HG03571 (cell line): Measurements from ENCODE around the gene LCN6.
"Not testable (repeated sequence)": the region's sequence is repeated elsewhere in the genome, so short reads cannot be mapped to it uniquely, and the experiment has no call there.

Experiments used
- ATAC-seq: cut with Tn5 transposase; IDR thresholded peaks from one replicate; pipeline ENCODE4 v1.9.1; 2021; ENCODE audit not compliant: unreplicated experiment

Gene LCN6

GRCh38 chr9:136784249-136784996 lies 36.1 kb upstream of the LCN6 start:
- ATAC-seq, result no peak

DNA sequence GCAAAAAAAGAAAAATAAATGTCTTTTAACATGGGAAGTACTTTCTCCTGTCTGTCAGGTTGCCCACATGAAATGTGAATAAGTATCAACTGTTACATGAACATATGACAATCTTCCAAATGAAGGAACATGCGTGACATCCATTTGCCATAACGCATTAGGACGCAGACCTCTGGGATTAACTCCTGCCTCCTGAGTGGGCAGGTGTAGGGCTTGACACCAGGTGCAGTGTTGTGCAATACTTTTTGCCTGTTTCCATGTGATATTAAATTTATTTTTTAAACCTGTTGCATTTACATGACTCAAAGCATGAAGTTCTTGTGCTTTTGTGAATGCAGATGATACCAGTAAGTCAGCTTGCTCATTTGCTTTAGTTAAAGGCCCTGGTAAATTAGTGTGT lies 34.1 kb upstream of the LCN6 start:
- ATAC-seq, result no peak

- ATAC-seq, result no peak
These were observed 31.5 kb upstream of the LCN6 start for GRCh38 chr9:136779808-136780207.

- ATAC-seq, result no peak
These were observed 29.0 kb upstream of the LCN6 start for GRCh38 chr9:136777359-136777758.

DNA sequence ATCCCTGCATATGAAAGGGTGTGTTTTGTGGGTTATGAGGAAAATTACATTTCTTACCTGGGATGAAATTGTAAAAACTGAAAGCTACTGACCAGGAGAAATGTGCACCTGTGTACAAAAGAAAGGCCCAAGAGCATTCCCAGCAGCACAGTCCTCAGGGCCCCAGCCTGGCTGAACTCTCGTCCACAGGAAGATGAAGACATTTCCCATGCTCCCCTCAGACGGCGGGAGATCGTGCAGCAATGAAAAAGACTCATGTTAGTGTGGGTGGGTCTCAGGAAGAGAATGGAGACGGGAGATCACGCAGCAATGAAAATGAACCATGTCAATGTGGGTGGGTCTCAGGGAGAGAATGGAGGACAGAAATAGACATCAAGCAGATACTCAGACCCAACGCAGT lies 28.6 kb upstream of the LCN6 start:
- ATAC-seq, result no peak

DNA sequence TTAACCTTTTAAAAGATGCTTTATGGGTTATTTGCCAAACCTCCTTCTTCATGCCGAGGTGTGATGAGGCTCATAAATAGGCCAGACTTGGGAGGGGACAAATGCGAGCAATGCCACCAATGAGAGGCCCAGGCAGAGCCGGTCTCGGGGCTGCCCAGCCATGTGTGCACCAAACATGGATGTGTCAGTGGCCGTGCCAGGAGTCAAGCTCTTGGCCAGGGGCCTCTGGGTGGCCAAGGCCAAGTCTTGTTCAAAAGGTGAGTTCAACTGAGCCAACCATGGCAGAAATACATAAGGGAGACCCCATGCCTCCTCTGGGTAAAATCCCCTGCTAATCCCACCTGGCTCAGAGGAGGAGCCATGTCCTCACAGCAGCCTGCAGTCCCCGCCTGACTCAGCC lies 26.9 kb upstream of the LCN6 start:
- ATAC-seq, result no peak

- ATAC-seq, result no peak
These were observed 26.2 kb upstream of the LCN6 start for GRCh38 chr9:136774416-136775045.

GRCh38 chr9:136773386-136774044 lies 25.2 kb upstream of the LCN6 start:
- no peak for ATAC-seq

GRCh38 chr9:136771907-136772415 lies 23.6 kb upstream of the LCN6 start:
- ATAC-seq, result no peak

- no peak for ATAC-seq
These were observed 21.4 kb upstream of the LCN6 start for GRCh38 chr9:136769710-136770191.

GRCh38 chr9:136766410-136767120 lies 18.2 kb upstream of the LCN6 start:
- not testable (repeated sequence) for ATAC-seq

DNA sequence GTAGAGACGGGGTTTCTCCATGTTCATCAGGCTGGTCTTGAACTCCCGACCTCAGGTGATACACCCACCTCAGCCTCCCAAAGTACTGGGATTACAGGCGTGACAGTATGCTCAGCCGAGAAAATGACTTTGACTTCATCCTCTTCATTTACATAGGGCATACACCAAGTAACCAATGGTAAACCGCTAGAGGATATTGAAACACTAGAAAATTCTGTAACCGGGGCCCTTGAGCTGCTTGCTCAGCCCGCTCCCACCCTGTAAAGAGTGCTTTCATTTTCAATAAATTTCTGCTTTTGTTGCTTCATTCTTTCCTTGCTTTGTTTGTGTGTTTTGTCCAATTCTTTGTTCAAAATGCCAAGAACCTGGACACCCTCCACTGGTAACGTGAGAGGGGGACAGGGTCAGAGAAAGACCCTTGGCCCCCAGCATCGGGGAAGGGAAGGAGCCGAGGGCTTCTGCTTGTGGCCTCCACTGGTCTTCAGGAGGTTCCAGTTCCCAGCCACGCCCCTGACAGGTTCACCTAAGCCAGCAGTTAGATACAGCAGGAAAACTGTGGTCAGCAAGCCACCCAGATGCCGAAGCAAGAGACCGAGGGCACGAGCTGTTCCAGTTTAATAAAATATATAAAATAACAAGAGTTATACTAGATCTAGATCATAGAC lies 17.6 kb upstream of the LCN6 start:
- peak; percentile 54 for ATAC-seq

DNA sequence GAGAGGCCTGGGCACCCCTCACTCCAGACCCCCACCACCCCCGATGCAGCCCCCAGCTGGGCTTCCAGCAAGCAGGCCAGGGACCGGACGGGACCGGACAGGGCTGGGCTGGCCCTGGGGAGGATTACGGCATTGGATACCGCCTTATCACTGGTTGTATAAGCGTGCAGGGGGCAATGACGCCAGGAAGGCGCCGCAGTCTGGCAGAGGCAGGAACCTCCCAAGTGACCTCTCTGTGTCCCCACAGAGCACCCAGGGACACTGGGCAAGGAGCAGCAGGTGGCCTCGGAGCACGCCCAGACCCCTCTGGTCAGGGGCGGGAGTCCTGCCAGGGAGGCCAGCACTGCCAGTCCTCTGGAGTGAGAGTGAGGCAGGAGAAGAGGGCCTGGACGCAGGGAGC lies 16.7 kb upstream of the LCN6 start:
- no peak for ATAC-seq

DNA sequence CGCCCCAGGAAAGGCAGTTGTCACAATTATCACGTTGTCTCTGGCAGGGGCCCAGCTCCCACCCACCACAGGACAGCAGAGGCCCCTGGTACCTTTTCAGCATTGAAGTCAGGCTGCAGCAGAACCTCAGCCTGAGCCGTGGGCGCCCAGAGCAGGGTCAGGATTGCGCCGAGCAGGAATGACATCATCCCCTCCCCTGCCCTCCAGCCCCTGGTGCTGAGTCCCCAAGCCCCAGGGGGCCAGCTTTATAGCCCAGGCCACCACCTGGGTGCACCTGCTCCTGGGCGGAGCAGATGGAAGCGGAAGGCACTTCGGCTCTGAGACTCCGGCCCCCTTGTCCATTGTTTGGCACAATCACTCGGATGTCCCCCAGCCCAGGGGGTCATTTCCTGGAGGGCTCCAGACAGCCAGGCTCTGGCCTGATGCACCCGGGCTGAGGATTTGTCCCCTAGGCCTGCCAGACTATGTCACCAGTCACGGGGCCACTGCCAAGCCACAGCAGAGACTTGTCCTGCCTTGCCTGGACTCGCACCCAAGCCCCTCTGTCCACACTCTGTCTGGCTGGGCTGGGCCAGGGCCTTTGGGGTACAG lies 16.1 kb upstream of the LCN6 start, which contains the start of gene LCN15:
Gene LCN15 (minus strand): TSS at position 218 of the 591 bp plus-strand sequence. CDS start 30 bp downstream, at position 188.
- no peak for ATAC-seq

DNA sequence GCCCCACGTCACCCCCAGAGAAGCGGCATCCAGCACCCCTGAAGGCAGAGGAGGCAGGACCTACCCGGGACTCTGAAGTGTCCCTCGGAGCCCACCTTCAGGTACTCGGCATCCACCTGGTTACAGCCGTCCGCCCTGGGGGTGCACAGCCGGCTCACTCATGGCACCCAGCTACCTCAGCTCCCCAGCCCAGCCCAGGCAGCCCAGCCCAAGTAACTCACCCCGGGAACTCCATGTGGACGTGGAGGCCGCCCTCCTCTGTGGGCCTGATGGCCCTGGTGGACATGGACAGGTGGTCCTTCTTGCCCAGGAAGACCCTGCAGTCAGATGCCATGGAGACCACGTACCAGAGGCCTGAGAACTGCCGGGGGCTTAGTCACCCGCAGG lies 15.3 kb upstream of the LCN6 start:
- ATAC-seq, result no peak

GRCh38 chr9:136762915-136763648 lies 14.8 kb upstream of the LCN6 start:
- ATAC-seq, result no peak

GRCh38 chr9:136762221-136762691 lies 13.9 kb upstream of the LCN6 start:
- ATAC-seq, result no peak

- ATAC-seq, result no peak
These were observed 13.2 kb upstream of the LCN6 start for GRCh38 chr9:136761545-136761981.

GRCh38 chr9:136760834-136761544 lies 12.7 kb upstream of the LCN6 start:
- ATAC-seq, result not testable (repeated sequence)
